GM20431 (cell line): Measurements from ENCODE around the gene ATP5PO.

Experiments
- in situ Hi-C: fragments of 300-500 bp; cut with MseI, MboI; formaldehyde crosslinking; loops from one replicate; pipeline ENCODE4 v1.15.0; 2020; ENCODE audit warnings: low sequenced_read_pairs; ENCODE audit not compliant: unreplicated experiment

ATP5PO gene

DNA sequence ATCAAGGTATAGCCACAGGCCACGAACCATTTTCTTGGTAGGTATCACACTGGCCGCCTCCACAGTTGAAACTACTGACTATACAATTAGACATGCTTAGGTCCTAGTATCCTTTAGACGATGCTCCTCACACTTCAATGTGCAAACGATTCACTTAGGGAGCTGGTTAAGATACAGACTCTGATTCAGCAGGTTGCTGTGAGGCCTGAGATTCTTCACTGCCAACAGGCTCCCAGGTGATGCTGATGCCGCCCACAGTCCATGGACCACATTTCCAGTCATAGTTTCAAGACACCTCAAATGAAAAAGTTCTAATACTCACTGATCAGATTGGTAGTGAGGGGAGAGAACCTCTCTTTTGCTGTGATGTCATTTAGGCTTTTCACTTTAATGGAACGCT, 6.8 kb downstream of the ATP5PO start:
- in situ Hi-C loops = no loop called here

DNA sequence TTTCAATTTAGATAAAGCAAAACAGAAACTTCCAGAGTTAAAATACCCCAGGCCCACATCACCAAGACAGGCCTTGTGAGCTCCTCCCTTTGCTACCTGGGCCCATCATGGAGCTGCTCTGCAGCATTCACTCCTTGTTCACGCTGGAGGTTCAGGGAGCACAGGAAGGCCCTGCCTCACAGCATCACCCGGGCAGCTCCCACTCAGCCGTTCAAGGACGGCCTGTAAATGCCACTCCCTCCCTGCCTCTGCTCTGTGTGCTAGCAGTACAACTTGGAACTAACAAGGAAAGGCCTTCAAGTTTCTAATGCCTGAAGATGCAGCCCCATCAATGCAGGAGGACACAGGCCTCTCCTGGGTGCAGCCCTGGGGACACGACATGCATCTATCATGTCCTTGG, 11.6 kb downstream of the ATP5PO start:
- in situ Hi-C loops = no loop called here

DNA sequence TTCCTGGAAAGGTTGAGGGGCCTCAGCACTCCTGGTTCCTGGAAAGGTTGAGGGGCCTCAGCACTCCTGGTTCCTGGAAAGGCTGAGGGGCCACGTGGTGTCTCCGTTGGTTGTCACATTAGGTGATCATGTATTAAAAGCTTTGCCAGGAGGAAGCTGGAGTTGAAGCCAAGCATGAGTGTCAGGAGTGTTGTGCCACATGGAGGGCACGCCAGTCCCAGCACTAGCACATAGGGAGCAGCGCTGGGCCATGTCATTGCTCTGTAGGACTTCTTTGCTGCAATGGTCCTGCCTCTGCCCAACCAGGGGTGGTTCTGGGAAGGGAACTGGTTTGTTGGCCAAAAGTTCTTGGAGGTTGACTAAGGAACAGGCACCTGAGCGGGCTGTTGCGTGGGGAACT, 13.3 kb downstream of the ATP5PO start:
- in situ Hi-C loops = no loop called here

GRCh38 chr21:33901412-33902288, 14.0 kb downstream of the ATP5PO start:
- in situ Hi-C loops = no loop called here

DNA sequence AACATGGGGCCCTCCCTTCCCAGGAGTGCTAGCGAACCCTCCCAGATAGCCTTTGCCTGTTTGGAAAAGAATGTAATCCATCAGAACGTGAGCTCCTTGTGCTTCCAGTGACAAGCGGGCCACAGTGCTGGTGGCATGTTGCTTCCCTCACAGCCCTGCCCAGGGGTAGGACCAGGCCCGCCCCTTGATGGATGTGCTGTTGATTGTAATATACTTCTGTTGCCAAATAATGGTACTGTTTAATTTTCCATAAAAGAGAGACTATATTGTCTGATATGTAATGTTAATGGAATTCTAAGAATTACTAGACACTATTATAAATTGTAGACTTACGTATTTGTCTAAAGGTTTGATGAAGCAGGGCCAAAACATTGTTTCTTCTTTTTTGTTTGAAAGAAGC, 16.4 kb downstream of the ATP5PO start:
- in situ Hi-C loops = no loop called here

GRCh38 chr21:33898586-33898985, 17.0 kb downstream of the ATP5PO start:
- in situ Hi-C loops = no loop called here

DNA sequence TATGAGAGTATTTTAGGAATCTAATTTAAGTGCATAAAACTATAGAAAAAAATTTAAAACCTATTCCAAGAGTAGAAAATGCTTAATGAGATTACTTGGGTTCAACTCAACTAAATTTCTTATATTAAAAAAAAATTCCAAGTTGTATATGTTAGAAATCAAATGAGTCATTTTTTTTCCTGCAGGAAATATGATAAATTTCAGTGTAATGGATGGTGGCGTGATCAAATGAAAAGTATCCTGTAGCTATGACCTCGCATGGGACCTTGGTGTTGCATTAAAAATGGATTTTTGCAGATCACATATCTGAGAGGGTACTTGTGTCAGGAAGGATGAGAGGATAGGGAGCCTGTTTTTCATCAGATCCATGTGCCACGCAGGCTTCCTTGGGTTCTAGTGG, 17.9 kb downstream of the ATP5PO start:
- in situ Hi-C loops = no loop called here

DNA sequence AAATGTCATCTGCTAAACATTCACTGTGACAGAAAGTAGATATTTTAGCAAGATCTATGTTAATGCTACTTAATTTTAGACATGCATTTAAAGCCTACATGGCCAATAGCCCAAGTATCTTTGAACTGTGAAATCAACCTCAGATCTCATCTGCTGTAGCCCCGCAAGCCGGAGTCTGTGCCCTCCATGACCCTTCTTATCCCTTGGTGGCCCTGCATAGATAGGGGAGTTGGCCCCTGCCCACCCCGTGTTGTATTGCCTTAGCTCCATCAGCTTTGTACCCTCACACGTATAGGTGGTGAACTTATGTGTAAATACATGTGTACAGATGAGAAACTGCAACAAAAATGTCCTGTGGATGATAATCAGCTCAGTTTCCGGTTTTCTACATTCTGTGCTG, 18.5 kb downstream of the ATP5PO start:
- in situ Hi-C loops = no loop called here

GRCh38 chr21:33896691-33897090, 18.9 kb downstream of the ATP5PO start:
- in situ Hi-C loops = no loop called here

DNA sequence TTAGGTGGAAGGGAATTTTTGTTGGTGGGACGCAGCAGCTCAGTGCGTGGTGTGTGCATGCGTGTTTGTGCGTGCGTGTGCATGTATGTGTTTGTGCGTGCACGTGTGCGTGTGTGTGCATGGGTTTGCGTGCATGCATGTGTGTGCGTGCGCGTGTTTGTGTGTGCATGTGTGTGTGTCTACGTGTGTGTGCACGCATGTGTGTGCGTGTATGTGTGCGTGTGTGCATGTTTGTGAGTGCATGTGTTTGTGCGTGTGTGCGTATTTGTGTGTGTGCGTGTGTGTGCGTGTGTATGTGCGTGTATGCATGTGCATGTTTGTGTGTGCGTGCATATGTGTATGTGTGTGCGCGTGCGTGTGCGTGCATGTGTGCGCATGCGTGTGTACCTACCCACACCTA, 20.2 kb downstream of the ATP5PO start:
- in situ Hi-C loops = no loop called here

DNA sequence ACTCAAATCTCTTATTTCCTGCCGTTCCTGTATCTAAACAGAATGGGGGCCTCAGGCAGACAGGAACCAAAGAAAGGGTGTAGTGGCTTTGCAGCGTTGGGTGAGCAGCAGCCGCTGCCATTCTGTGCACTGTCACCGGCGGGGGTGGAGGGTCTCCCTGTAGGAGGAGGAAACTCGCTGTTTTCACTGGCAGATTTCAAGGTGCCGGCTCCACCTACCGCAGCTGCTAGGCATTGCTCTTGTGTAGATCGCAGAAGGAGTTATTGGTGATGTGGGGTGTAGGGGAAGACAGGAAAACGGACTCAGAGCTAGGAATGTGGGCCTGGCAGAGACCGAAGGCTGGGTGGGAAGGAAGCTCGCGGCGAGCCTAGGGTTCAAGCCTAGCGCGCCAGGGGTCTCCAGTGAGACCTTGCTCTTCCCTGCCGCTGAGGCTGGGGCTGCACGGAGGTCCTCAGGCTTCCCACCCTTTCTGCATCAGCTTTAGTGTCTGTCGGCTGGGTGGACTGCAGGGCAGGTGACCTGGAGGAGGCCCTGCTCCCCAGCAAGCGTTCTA, 20.8 kb downstream of the ATP5PO start:
- in situ Hi-C loops = no loop called here

DNA sequence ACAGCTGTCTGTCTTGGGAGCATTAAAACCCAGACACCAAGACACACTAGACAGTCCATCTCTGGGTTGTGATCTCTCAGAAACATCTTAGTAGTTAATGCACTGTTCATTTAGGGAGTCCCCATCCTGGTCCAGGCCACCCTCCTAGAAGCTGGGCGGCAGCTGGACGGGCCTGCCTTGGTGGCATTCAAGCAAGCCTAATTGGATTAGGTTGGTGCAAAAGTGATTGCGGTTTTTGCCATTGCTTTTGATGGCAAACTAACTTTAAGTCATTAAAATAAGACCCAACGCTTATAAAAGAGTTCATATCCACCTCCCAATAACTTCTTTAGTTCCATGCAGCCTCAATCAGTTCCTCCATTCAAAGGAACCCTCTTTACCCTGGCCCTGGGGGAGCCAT, 21.7 kb downstream of the ATP5PO start:
- in situ Hi-C loops = no loop called here

GRCh38 chr21:33892853-33893252, 22.8 kb downstream of the ATP5PO start:
- in situ Hi-C loops = no loop called here

DNA sequence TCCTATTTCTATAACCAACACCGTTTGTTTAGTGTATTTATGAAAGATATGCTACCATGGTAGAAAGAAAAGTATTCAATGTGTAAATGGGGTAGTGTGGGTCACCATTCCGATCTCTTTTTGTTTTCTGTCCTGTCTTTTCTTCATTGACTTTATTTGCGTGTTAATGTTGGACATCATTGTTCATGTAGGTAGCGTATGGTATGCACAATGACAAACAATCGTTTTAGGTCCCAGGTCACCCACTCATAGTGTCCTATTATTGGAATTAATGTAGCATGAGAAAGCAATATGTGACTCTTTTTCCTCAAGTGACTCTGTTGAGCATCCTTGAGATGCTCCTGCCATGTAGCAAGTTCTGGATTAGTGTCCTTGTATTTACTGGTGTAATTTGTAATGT, 25.4 kb downstream of the ATP5PO start:
- in situ Hi-C loops = no loop called here

DNA sequence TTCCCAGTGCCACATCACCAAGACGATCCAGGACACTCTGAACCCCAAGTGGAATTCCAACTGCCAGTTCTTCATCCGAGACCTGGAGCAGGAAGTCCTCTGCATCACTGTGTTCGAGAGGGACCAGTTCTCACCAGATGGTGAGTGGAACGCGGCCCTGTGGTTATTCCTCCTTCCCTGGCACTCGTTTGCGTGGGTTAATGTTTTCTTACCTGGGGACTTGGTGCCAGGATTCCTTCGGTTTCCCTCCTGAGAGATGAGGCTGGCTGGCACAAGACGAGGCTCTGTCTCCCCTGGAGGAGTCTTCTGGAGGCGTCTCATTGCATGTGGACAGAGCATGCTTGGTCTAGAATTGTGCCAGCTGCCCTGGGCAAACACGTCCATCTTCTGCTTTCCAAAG, 29.3 kb downstream of the ATP5PO start:
- in situ Hi-C loops = no loop called here

DNA sequence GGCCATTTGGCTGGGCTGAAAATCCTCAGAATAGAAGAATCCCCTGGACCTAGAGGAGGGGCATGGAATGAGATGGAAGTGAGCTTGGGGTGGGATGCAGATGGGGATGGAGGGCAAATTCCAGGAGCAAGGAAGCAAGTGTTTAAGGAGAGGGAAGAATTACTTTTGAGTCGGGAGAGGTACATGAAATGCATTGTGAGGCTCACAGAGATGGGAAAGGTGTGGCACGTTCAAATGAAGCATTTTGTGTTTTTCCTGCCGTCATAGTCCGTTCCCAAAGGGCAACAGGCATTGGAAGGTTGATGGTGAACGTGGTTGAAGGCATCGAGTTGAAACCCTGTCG, 30.5 kb downstream of the ATP5PO start:
- in situ Hi-C loops = no loop called here

GRCh38 chr21:33884376-33885171, 31.0 kb downstream of the ATP5PO start:
- in situ Hi-C loops = no loop called here

DNA sequence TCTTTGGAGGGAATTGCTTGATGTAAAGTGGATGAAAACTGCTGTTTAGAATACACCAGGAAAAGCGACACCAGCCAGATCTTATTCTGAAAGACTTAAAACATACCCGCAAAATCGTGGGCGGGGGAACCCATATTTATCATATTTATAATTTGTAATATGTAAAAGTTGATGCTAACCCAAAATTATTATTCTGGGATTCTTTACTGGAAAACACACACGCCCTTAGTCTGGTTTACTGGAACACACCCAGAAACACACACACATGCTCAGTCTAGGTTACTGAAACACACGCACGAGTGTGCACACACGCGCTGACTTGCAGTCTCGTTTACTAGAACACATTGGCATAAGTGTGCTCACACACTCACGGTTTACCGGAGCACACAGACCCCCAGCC, 32.5 kb downstream of the ATP5PO start:
- in situ Hi-C loops = no loop called here

DNA sequence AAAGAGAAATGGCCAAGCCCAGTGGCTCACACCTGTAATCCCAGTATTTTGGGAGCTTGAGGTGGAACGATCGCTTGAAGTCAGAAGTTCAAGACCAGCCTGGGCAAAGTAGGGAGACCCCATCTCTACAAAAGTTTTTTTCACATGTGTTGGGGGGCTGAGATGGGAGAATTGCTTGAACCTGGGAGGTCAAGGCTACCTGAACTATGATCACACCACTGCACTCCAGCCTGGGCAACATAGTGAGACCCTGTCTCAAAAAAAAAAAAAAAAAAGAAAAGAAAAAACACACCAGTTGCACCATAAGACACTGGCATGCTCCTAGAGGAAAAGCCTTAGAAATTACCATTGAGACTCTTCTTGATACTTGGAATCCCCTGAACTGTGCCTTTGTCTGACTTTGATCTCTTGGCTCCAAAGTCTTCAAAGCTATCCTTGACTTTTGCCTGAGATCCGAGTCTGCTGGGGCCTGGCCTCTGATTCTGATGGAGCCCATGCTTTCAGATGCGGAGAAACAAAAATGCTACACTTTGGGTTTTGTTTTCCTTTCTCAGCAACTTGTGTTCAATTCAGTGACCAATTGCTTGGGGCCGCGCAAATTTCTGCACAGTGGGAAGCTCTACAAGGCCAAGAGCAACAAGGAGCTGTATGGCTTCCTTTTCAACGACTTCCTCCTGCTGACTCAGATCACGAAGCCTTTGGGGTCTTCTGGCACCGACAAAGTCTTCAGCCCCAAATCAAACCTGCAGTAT, 33.7 kb downstream of the ATP5PO start:
- in situ Hi-C loops = no loop called here

GRCh38 chr21:33880626-33881025, 35.0 kb downstream of the ATP5PO start:
- in situ Hi-C loops = no loop called here

GRCh38 chr21:33878824-33879223, 36.8 kb downstream of the ATP5PO start:
- in situ Hi-C loops = no loop called here
